GM19239 (cell line): ENCODE measurements around the gene IFIT3.
"Not testable (repeated sequence)": the region's sequence is repeated elsewhere in the genome, so short reads cannot be mapped to it uniquely, and the experiment has no call there.

ENCODE experiments used
- DNase-seq: peaks from one replicate; pipeline ENCODE4 v3.0.0; 2011; ENCODE audit warnings: low spot score; ENCODE audit not compliant: insufficient read length
- FAIRE-seq: peaks from 2 replicates; lab custom pipeline; 2011; peaks lifted over from hg19 to GRCh38; lab: Jason Lieb, UNC

The IFIT3 gene

GRCh38 chr10:89303161-89303560 is 24.6 kb upstream of the IFIT3 start:
- FAIRE-seq (peak; percentile 58), DNase-seq (no peak)

GRCh38 chr10:89304026-89304425 is 23.8 kb upstream of the IFIT3 start:
- FAIRE-seq: no peak
- DNase-seq: no peak

DNA sequence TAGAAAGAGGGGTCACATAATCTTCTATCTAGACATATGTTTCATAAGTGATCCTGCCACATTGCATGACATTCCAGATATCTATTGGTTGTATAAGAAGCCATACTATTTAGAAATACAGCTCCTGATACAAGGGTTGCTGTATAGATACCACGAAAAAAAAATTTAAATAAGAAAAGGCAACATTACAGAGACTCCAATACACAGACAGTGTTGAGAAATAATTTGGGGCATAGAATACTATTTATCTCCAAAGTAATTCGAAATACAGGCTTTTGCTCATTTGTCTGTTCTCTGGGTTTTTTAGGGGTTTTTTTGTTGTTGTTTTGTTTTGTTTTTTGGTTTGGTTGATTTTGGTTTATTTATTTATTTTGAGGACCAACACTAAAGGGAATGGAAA is 23.4 kb upstream of the IFIT3 start:
- DNase-seq (no peak), FAIRE-seq (no peak)

DNA sequence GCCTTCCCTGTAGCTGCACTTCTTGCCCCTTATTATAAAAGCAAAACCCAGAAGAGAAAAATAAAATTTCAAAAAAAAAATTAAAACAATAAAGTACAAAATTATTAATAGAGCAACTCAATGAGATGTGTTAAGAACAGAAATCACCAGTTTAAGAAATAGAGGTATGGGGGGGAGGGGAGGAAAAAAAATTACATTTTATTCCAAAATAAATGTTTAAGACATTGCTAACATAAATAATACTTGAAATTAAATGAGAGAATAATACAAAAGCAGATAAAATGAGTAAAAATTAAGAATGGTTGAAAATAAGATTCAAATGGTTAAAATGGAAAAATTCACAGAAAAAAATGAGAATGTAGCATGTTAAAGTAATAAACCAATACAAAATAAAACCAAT is 22.9 kb upstream of the IFIT3 start:
- FAIRE-seq (peak; percentile 11), DNase-seq (no peak)

- no peak for DNase-seq
- no peak for FAIRE-seq
These were observed 21.9 kb upstream of the IFIT3 start for GRCh38 chr10:89305766-89306433.

- DNase-seq (no peak), FAIRE-seq (no peak)
These were observed 21.1 kb upstream of the IFIT3 start for GRCh38 chr10:89306434-89307268.

DNA sequence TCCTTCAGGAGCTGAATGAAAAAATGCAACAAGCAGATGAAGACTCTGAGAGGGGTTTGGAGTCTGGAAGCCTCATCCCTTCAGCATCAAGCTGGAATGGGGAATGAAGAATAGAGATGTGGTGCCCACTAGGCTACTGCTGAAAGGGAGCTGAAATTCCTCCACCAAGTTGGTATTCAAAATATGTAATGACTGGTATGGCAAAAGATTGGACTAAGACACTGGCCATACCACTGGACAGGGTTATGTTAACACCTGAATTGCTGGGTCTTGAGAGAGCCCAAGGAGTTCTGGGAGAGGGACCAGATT is 20.6 kb upstream of the IFIT3 start:
- DNase-seq (no peak), FAIRE-seq (no peak)

DNA sequence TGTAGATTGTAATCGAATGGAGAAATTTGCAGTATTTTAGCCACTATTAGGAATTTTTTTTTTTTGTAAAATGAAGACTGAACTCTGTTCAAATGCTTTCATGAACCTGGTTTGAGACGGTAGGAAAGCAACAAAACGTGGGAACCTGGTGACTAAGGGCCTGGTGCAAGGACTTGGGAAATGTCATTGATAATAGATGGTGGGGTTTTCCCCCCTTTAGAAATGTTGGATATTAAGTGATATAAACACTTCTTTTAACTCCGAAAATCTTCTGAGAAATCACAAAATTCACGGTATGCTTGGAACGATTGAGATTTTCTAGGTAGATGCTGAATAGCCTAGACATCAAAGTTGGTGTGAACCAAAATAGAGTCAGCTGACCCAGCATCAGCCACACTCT is 19.5 kb upstream of the IFIT3 start:
- DNase-seq (no peak), FAIRE-seq (no peak)

GRCh38 chr10:89308736-89309135 is 19.1 kb upstream of the IFIT3 start:
- FAIRE-seq: peak; percentile 59
- DNase-seq: no peak

GRCh38 chr10:89309156-89310055 is 18.4 kb upstream of the IFIT3 start:
- FAIRE-seq (peak; percentile 58), DNase-seq (no peak)

GRCh38 chr10:89310056-89310893 is 17.5 kb upstream of the IFIT3 start:
- DNase-seq (no peak), FAIRE-seq (no peak)

- FAIRE-seq: no peak
- DNase-seq: no peak
These were observed 14.8 kb upstream of the IFIT3 start for GRCh38 chr10:89312973-89313372.

GRCh38 chr10:89314676-89315075 is 13.1 kb upstream of the IFIT3 start:
- FAIRE-seq: no peak
- DNase-seq: no peak

DNA sequence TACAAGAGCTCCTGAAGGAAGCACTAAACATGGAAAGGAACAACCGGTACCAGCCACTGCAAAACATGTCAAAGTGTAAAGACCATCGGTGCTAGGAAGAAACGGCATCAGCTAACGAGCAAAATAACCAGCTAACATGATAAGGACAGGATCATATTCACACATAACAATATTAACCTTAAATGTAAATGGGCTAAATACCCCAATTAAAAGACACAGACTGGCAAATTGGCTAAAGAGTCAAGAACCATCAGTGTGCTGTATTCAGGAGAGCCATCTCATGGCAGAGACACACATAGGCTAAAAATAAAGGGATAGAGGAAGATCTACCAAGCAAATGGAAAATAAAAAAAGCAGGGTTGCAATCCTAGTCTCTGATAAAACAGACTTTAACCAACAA is 9.8 kb upstream of the IFIT3 start:
- FAIRE-seq, DNase-seq: not testable (repeated sequence)

GRCh38 chr10:89325081-89325480 is 2.7 kb upstream of the IFIT3 start:
- not testable (repeated sequence) for DNase-seq, FAIRE-seq

- not testable (repeated sequence) for DNase-seq, FAIRE-seq
These were observed 1.9 kb upstream of the IFIT3 start for GRCh38 chr10:89325856-89326255.

DNA sequence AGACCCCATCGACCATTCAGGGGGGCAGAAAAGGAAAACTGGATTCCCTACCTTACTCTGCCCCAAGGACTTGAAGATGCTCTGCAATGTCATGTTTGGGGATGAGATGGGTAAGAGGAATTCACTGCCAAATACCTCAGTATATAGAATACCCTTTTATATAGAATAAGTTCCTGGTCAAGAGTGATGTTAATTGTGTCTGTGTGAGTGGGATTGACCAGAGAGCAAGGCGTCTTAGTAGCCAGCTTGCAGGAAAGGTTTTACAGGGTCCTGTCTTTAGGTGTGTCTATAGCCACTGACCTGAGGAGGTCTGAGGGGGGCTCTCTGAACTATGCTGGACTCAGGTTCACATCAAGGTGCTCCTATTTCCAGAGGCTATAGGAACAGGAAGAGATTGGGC is 1.4 kb downstream of the IFIT3 start:
- no peak for FAIRE-seq
- no peak for DNase-seq

DNA sequence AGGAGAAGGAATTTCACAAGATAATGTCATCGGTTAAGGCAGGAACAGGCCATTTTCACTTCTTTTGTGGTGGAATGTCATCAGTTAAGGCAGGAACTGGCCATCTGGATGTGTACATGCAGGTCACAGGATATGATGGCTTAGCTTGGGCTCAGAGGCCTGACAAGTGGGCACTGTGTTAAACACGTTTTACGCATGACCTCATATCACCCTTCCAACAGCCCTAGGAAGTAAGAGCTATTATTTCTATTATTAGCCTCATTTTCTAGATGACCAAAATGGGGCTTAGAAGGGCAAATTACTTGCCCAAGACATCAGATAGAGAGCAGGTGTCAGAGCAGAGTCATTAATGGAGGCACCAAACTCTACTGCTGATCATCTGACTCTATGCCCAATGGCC is 2.2 kb downstream of the IFIT3 start:
- FAIRE-seq, DNase-seq: not testable (repeated sequence)

DNA sequence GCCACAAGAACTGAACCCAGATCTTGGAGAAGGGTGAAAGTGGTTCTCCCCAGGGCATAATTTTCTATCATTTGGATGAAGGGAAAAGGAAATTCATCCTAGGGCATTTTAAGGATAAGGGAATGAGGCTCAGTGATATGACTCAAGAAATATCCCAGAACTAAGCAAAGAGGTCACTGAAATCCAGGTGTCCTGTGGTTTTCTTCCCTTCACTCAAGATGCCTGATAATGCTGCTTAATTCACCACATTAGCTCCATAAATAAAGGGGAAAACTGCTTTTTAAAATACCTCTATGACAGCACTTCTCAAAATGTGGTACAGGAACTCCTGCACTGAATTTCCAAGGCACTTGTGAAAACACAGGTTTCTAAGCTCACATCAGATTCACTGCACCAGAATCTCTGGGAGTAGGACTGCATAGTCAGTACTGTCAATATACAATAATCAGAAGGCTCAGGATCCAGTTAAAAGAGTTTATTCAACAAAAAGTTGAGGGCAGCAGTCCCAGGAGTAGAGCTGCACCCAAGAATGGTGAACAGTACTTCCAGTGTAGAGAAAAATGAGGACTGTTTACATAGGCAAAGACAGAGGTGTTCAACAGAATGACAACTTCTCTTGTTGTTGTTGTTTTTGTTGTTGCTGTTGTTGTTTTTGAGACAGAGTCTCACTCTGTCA is 2.9 kb downstream of the IFIT3 start:
- FAIRE-seq: no peak
- no peak for DNase-seq
